Upper lobe of left lung (tissue), 4 donors: ENCODE measurements around the gene AZU1.

ENCODE experiments used
- EP300 ChIP-seq, 4 donors: sonication (generic); formaldehyde crosslinking; IDR thresholded peaks; one replicate each; pipeline ENCODE4 v1.5.1; 2017; ENCODE audit warnings: antibody characterized with exemption in 4 of 4, control low read depth in 2 of 4
- POLR2AphosphoS5 ChIP-seq, 2 donors: sonication (generic); formaldehyde crosslinking; IDR thresholded peaks; one replicate each; pipeline ENCODE4 v1.5.1; 2017; ENCODE audit warnings: antibody characterized with exemption in 2 of 2
- TF ChIP-seq, protein P1 (sequence below), 6 experiments: fragments of 450-650 bp in 4 of 6; fragments of 200-600 bp in 2 of 6; sonication (generic) in 2 of 6; IDR thresholded peaks; one replicate each; pipeline ENCODE4 v1.5.1; 2016 to 2019; ENCODE audit warnings: antibody characterized with exemption in 6 of 6

DNA sequence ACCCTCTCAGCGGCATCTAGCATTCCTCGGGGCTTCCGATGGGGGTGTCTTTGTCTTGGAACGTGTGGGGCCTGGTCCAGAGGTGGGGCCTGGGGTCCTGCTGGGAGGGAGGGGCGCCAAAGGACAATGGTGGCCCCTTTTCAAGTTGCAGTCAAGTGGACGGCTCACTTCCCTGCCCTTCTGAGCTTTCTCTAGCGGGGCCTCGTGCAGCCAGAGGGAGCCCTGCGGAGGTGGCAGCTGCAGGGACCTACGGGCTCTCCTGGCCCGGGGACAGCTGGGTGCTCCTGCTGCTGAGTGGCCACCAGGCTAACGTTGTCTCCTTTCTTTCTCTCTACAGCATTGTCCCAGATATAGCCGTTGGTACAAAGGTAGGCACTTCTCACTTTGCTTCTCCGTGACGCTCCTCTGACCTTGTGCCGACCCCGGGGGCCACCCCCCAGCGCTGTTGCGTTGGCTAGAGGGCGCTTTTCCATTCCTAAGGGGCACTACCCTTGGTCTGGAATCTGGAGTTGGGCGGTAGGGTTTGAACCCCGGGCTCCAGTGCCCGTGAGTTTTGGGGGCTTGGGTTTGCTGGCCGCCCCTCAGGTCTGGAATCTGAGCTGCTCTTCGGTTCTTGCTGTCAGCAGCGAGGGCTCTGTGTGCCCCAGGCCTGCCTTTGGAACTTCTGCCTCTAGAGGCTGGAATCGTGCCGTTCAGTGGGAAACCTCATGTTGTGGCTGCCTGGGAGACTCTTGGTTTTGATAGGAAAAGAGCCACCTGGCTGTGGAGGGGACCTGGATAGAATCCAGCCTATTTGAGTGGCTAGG, 28.4 kb upstream of the AZU1 start:
- no peak for TF ChIP-seq POLR2AphosphoS5 (IDR thresholded peaks at IDR 0.05)
- TF ChIP-seq, protein P1, sequence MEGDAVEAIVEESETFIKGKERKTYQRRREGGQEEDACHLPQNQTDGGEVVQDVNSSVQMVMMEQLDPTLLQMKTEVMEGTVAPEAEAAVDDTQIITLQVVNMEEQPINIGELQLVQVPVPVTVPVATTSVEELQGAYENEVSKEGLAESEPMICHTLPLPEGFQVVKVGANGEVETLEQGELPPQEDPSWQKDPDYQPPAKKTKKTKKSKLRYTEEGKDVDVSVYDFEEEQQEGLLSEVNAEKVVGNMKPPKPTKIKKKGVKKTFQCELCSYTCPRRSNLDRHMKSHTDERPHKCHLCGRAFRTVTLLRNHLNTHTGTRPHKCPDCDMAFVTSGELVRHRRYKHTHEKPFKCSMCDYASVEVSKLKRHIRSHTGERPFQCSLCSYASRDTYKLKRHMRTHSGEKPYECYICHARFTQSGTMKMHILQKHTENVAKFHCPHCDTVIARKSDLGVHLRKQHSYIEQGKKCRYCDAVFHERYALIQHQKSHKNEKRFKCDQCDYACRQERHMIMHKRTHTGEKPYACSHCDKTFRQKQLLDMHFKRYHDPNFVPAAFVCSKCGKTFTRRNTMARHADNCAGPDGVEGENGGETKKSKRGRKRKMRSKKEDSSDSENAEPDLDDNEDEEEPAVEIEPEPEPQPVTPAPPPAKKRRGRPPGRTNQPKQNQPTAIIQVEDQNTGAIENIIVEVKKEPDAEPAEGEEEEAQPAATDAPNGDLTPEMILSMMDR (IDR thresholded peaks at IDR 0.05): no peak
- TF ChIP-seq EP300 (IDR thresholded peaks at IDR 0.05): no peak
